Upper lobe of left lung (tissue), 6 donors: ENCODE results near the gene LIPM. TPM values are rescaled to one million over a fixed set of nuclear protein-coding genes. Genes with fewer than 3 reads are reported as not detected.

Experiments
- ATAC-seq, 2 donors: fragments of 200-7000 bp; cut with Tn5 transposase; one replicate each; pipeline ENCODE4 v1.9.1; 2022; ENCODE audit warnings: mild to moderate bottlenecking in 2 of 2, moderate library complexity in 2 of 2; ENCODE audit not compliant: low FRiP score in 2 of 2
- DNase-seq, 2 donors: peaks; one replicate each; pipeline ENCODE4 v3.0.0-alpha.2; 2019 to 2020
- H3K27ac ChIP-seq, 4 donors: fragments of 200-600 bp; sonication (generic); one replicate each; pipeline ENCODE4 v1.5.1; 2016 to 2019
- H3K27me3 ChIP-seq, 4 donors: fragments of 200-600 bp; sonication (generic); one replicate each; pipeline ENCODE4 v1.5.1; 2017 to 2019
- H3K36me3 ChIP-seq, 4 donors: fragments of 200-600 bp; sonication (generic); one replicate each; pipeline ENCODE4 v1.5.1; 2016 to 2019
- H3K4me1 ChIP-seq, 4 donors: fragments of 200-600 bp; sonication (generic); one replicate each; pipeline ENCODE4 v1.5.1; 2018 to 2019
- H3K4me3 ChIP-seq, 4 donors: fragments of 200-600 bp; sonication (generic); one replicate each; pipeline ENCODE4 v1.5.1; 2017 to 2019; ENCODE audit warnings: mild to moderate bottlenecking in 2 of 4, moderate library complexity in 1 of 4
- H3K9me3 ChIP-seq, 4 donors: fragments of 200-600 bp; sonication (generic); one replicate each; pipeline ENCODE4 v1.5.1; 2018 to 2019
- EP300 ChIP-seq, 4 donors: sonication (generic); formaldehyde crosslinking; IDR thresholded peaks; one replicate each; pipeline ENCODE4 v1.5.1; 2017; ENCODE audit warnings: antibody characterized with exemption in 4 of 4, control low read depth in 2 of 4
- POLR2A ChIP-seq, 4 donors: fragments of 450-650 bp; IDR thresholded peaks; one replicate each; pipeline ENCODE4 v1.5.1; 2016 to 2017; ENCODE audit warnings: antibody characterized with exemption in 4 of 4, mild to moderate bottlenecking in 2 of 4
- POLR2AphosphoS5 ChIP-seq, 2 donors: sonication (generic); formaldehyde crosslinking; IDR thresholded peaks; one replicate each; pipeline ENCODE4 v1.5.1; 2017; ENCODE audit warnings: antibody characterized with exemption in 2 of 2
- WGBS, 2 donors: methylation state at CpG; one replicate each; pipeline ENCODE4 v1.1.5; 2017 to 2018; 5-methylcytosine and 5-hydroxymethylcytosine counted together
- total RNA-seq, 6 donors: library from RNA; depleted of rRNA in 4 of 6; stranded (reverse); fragments of >200 nt in 4 of 6; gene quantifications; one replicate each; pipeline versions ENCODE4 v1.1.0 to v1.2.1, GENCODE V29; 2016 to 2021
- TF ChIP-seq, protein P1 (sequence below), 6 experiments: fragments of 450-650 bp in 4 of 6; fragments of 200-600 bp in 2 of 6; sonication (generic) in 2 of 6; IDR thresholded peaks; one replicate each; pipeline ENCODE4 v1.5.1; 2016 to 2019; ENCODE audit warnings: antibody characterized with exemption in 6 of 6
- donor health status: DM: no; HTN: no; CAD: no; lungs with moderate emphysema.
- donor health status: DM: no; HTN: yes; CAD: no; lungs with severe emphysema.

LIPM gene
- total RNA-seq, 6 donors from 2014 or later, result not detected

DNA sequence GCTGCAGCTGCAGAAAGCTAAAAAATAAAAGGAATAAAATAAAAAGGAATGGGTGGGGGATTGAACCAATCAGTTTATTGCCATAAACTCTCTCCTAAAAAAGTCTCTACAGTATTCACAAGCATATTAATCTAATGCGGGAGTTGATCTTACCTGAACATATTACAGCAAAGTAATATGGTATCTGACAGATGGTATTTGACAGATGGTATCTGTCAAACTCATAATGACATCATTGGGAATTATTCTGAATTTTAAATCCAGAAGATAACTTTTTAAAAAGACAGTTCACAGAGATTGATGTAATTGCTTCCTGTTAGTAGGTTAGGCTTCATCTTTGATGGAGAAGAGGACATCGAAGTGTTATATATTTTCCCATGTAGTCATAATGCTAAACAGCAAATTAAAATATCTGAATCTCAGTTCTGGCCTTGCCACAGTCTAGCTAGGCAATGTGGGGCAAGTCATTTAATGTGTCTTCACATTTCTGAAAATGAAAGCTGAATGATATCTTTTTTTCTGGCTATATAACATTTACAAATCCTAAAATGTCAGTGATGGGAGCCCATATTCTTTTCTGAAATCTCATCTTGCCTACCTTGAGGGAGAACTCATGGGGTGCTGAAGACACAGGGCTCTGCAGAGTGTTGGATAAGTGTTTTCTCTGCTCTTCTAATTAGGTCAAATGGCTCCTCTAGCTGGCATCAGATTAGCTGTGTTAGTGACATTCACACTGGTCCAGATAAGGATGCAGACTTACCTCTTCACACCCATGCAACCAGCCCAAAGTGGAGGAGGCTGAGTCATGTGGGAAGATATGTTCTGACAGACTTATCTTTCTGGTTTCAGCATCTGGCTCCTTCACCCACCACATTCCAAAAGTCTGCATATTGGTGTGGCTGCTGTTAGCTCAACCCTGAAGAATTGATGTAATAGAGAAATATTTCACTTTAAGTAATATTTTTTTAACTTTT is 2.1 kb upstream of the LIPM start:
- no peak for DNase-seq

DNA sequence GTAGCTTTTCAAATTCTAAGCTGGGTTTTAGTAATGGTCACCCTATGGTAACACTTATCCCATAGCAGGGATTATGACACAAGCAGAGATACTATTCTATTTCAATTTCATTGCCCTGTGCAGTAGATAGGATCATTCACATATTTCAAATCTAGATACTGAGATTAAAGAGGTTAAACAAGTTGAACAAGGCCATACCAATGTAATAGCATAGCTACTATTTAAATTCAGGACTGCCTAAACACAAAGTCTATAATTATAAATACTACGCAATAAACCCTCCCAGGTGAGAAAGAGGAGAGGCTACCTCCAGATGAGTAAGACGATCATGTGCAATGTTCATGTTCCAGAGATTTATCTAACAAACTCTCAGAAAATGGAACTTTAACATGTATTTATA is 1.1 kb downstream of the LIPM start:
- Histone ChIP-seq H3K4me1 (no peaks in the 10 kb centered on the region), H3K9me3 (no peaks in the 10 kb centered on the region), H3K27ac (no peak overlapping the region), H3K4me3 (no peak overlapping the region), H3K27me3 (no peaks in the 10 kb centered on the region), H3K36me3 (no peaks in the 10 kb centered on the region)
- TF ChIP-seq POLR2A (IDR thresholded peaks at IDR 0.05), result no peak
- WGBS, 2 donors, result 95 to 98% methylated on average over 2 of the region's 2 CpGs
- DNase-seq (no peak), ATAC-seq (no peak)

More for the DNA sequence above, 2.1 kb upstream of the LIPM start:
- no peaks in the 10 kb centered on the region for H3K9me3 ChIP-seq
- no peaks in the 10 kb centered on the region for H3K4me1 ChIP-seq
- no peak overlapping the region for H3K4me3 ChIP-seq
- WGBS, 2 donors, result 88 to 92% methylated on average over 2 of the region's 2 CpGs
- H3K27me3 ChIP-seq, result no peaks in the 10 kb centered on the region
- TF ChIP-seq, protein P1, sequence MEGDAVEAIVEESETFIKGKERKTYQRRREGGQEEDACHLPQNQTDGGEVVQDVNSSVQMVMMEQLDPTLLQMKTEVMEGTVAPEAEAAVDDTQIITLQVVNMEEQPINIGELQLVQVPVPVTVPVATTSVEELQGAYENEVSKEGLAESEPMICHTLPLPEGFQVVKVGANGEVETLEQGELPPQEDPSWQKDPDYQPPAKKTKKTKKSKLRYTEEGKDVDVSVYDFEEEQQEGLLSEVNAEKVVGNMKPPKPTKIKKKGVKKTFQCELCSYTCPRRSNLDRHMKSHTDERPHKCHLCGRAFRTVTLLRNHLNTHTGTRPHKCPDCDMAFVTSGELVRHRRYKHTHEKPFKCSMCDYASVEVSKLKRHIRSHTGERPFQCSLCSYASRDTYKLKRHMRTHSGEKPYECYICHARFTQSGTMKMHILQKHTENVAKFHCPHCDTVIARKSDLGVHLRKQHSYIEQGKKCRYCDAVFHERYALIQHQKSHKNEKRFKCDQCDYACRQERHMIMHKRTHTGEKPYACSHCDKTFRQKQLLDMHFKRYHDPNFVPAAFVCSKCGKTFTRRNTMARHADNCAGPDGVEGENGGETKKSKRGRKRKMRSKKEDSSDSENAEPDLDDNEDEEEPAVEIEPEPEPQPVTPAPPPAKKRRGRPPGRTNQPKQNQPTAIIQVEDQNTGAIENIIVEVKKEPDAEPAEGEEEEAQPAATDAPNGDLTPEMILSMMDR (IDR thresholded peaks at IDR 0.05), result no peak
- TF ChIP-seq POLR2A (IDR thresholded peaks at IDR 0.05), result no peak
- no peak for TF ChIP-seq POLR2AphosphoS5 (IDR thresholded peaks at IDR 0.05)
- TF ChIP-seq EP300 (IDR thresholded peaks at IDR 0.05), result no peak
- ATAC-seq, result no peak
- H3K36me3 ChIP-seq, result no peaks in the 10 kb centered on the region
- no peak overlapping the region for H3K27ac ChIP-seq

DNA sequence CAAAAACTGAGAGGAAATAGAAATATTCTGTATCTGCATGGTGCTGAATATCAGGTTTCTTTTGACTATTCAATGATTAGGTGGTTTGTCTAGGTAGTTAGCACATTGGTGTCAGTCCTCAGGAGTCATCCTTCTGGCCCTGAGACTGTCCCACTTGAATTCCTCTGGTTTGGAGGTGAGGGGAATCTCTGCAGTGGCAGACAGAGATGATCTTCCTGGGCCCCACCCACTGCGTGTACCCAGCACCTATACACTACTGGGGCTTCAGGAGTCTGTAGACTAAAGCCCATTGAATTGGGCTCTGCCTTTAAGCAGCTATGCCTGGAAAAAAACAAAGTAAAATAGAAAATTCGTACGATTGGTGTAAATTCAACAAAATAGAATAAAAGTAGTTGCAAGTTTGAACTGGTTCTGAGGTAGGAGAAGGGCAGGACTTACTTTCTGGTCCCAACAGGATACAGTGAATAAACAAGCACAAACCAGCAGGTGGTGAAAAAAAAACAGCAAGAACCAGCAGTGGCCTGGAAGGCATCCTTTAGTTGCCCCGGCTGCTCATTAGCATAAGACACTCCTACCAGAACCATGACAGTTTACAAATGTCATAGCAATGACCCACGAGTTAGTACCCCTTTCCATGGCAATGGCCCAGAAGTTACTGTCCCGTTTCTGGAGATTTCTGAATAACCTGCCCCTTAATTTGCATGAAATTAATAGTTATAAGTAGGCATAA is 1.7 kb downstream of the LIPM start:
- no peak for TF ChIP-seq POLR2A (IDR thresholded peaks at IDR 0.05)
- no peak for TF ChIP-seq POLR2AphosphoS5 (IDR thresholded peaks at IDR 0.05)
- no peak for TF ChIP-seq EP300 (IDR thresholded peaks at IDR 0.05)
- TF ChIP-seq, protein P1 (IDR thresholded peaks at IDR 0.05), result no peak
- Histone ChIP-seq H3K27me3 (no peaks in the 10 kb centered on the region), H3K4me3 (no peak overlapping the region), H3K9me3 (no peaks in the 10 kb centered on the region), H3K36me3 (no peaks in the 10 kb centered on the region), H3K4me1 (no peaks in the 10 kb centered on the region), H3K27ac (no peak overlapping the region)
- ATAC-seq, result no peak
- 61 to 63% methylated on average over 6 of the region's 6 CpGs for WGBS, 2 donors
- DNase-seq, result no peak

DNA sequence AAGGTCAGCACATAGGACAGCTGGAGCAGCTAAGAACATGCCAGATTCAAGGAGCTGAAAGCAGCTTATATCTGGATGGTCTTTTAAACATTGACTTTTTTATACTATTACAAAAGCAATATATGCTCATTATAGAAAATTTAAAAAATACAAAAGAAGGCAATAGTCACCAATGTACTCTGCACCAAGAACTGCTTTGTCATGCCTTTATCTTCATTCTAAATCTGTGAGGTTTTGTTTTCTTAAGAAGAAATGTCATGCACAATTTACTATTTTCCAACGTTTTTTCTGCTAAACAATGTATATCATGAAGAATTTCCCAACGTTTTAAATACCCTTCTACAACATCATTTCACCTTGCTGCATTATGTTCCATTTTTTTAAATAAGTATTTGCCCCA is 2.8 kb downstream of the LIPM start:
- Histone ChIP-seq H3K36me3 (no peaks in the 10 kb centered on the region), H3K9me3 (no peaks in the 10 kb centered on the region), H3K4me3 (no peak overlapping the region), H3K4me1 (no peaks in the 10 kb centered on the region), H3K27me3 (no peaks in the 10 kb centered on the region), H3K27ac (no peak overlapping the region)
- ATAC-seq (no peak), DNase-seq (no peak)
- TF ChIP-seq, protein P1 (IDR thresholded peaks at IDR 0.05), result no peak
- TF ChIP-seq POLR2AphosphoS5 (IDR thresholded peaks at IDR 0.05) (no peak), POLR2A (IDR thresholded peaks at IDR 0.05) (no peak), EP300 (IDR thresholded peaks at IDR 0.05) (no peak)
- WGBS, 2 donors, result 37 to 40% methylated on average over 2 of the region's 2 CpGs

DNA sequence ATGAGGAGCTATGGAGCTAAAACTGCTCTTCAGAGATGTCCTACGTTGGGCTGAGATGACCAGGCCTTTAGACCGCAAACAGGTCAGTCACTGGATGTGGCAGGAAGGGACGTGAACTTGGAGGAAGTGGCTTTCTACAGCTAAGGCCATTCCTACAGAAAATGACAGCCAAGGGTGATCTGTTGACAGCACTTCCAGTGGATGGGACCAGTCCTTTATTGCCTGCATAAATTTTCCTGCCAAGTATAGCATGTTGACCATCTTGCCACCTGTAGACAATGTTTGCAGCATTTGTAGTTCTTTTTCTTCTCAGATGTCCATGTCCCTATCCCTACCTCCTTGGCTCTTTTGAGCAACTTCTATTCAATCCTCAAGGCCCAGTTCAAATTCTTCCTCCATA is 3.4 kb downstream of the LIPM start:
- Histone ChIP-seq H3K27ac (no peak overlapping the region), H3K4me3 (no peak overlapping the region), H3K36me3 (no peaks in the 10 kb centered on the region), H3K27me3 (no peaks in the 10 kb centered on the region), H3K4me1 (no peaks in the 10 kb centered on the region), H3K9me3 (no peaks in the 10 kb centered on the region)
- TF ChIP-seq EP300 (IDR thresholded peaks at IDR 0.05) (no peak), POLR2AphosphoS5 (IDR thresholded peaks at IDR 0.05) (no peak), POLR2A (IDR thresholded peaks at IDR 0.05) (no peak)
- TF ChIP-seq, protein P1 (IDR thresholded peaks at IDR 0.05), result no peak
- DNase-seq (no peak), ATAC-seq (no peak)
- 74 to 93% methylated on average over 3 of the region's 3 CpGs for WGBS, 2 donors
